ENCODE measurements around the gene CD109. TPM values are rescaled to one million over a fixed set of nuclear protein-coding genes. Genes with fewer than 3 reads are reported as not detected.
"Not testable (repeated sequence)": the region's sequence is repeated elsewhere in the genome, so short reads cannot be mapped to it uniquely, and the experiment has no call there.

CD109 gene
- total and polyA plus RNA-seq, 4 experiments from 2014 or later: 0.10 to 0.96 (median 0.53) TPM

- no peak overlapping the region for H3K27ac Mint-ChIP-seq
- H3K36me3 ChIP-seq (ENCODE audit: insufficient read depth, low read length): no peaks in the 10 kb centered on the region
- no peaks in the 10 kb centered on the region for H3K27me3 ChIP-seq (ENCODE audit: insufficient read depth, low read length)
- H3K9me3 Mint-ChIP-seq: no peaks in the 10 kb centered on the region
- no peaks in the 10 kb centered on the region for H3K4me1 ChIP-seq (ENCODE audit: insufficient read depth, low read length)
- ChIA-PET POLR2A (ENCODE audit: partially characterized antibody) (no interaction called here), CTCF (ENCODE audit: partially characterized antibody) (interaction anchor here (1.2 to 1.6 kb wide), 2 partner anchors 20 to 38 kb away, joined by 4 to 9 read pairs; no protein-coding TSS in a partner anchor)
- H3K4me3 ChIP-seq (ENCODE audit: low read length in 2 of 2): no peak overlapping the region
- DNase-seq: no peak
- no peaks in the 10 kb centered on the region for H3K9me3 ChIP-seq (ENCODE audit: control insufficient read depth in 1 of 2, low read length in 2 of 2)
- peaks cover 0 to 3% (median 0%) of the 10 kb centered on the region in 4 donors for H3K4me1 Mint-ChIP-seq
- H3K27me3 Mint-ChIP-seq: no peaks in the 10 kb centered on the region
- H3K36me3 Mint-ChIP-seq: no peaks in the 10 kb centered on the region
- H3K27ac ChIP-seq (ENCODE audit: low read depth, low read length): no peak overlapping the region
- no peak overlapping the region for H3K4me3 Mint-ChIP-seq
- intact Hi-C loops (cut with micrococcal nuclease): no loop called here
Observed at GRCh38 chr6:73712535-73713173, 16.7 kb downstream of the CD109 start.

- Histone ChIP-seq H3K9me3 (ENCODE audit: control insufficient read depth in 1 of 2, low read length in 2 of 2) (no peaks in the 10 kb centered on the region), H3K36me3 (ENCODE audit: insufficient read depth, low read length) (no peaks in the 10 kb centered on the region), H3K4me1 (ENCODE audit: insufficient read depth, low read length) (no peaks in the 10 kb centered on the region), H3K27ac (ENCODE audit: low read depth, low read length) (no peak overlapping the region), H3K4me3 (ENCODE audit: low read length in 2 of 2) (no peak overlapping the region), H3K27me3 (ENCODE audit: insufficient read depth, low read length) (no peaks in the 10 kb centered on the region)
- no peak overlapping the region for H3K4me3 Mint-ChIP-seq
- CTCF ChIA-PET (ENCODE audit: partially characterized antibody): interaction anchor here (1.2 to 1.6 kb wide), 2 partner anchors 19 to 39 kb away, joined by 4 to 9 read pairs; no protein-coding TSS in a partner anchor
- POLR2A ChIA-PET (ENCODE audit: partially characterized antibody): interaction anchor here (0.6 kb wide), 1 partner anchor 59 kb away, joined by 4 read pairs; no protein-coding TSS in a partner anchor
- no peak for DNase-seq
- no peaks in the 10 kb centered on the region for H3K36me3 Mint-ChIP-seq
- H3K9me3 Mint-ChIP-seq: no peaks in the 10 kb centered on the region
- intact Hi-C loops (cut with micrococcal nuclease): no loop called here
- peaks cover 0 to 3% (median 0%) of the 10 kb centered on the region in 4 donors for H3K4me1 Mint-ChIP-seq
- peaks cover 0 to 2% of the 10 kb centered on the region in 2 donors for H3K27me3 Mint-ChIP-seq
- H3K27ac Mint-ChIP-seq: no peak overlapping the region
Observed at GRCh38 chr6:73713426-73714147, 17.6 kb downstream of the CD109 start.

- intact Hi-C loops (cut with micrococcal nuclease); H3K4me1 Mint-ChIP-seq; H3K27ac ChIP-seq (ENCODE audit: low read depth, low read length); H3K9me3 ChIP-seq (ENCODE audit: control insufficient read depth in 1 of 2, low read length in 2 of 2); H3K27me3 Mint-ChIP-seq; H3K36me3 ChIP-seq (ENCODE audit: insufficient read depth, low read length); H3K9me3 Mint-ChIP-seq; H3K36me3 Mint-ChIP-seq; H3K4me3 Mint-ChIP-seq; H3K27me3 ChIP-seq (ENCODE audit: insufficient read depth, low read length); H3K4me3 ChIP-seq (ENCODE audit: low read length in 2 of 2); POLR2A ChIA-PET (ENCODE audit: partially characterized antibody); DNase-seq; H3K4me1 ChIP-seq (ENCODE audit: insufficient read depth, low read length); H3K27ac Mint-ChIP-seq: not testable (repeated sequence)
- CTCF ChIA-PET (ENCODE audit: partially characterized antibody): interaction anchor here (0.7 kb wide), 1 partner anchor 239 kb away, joined by 3 read pairs; no protein-coding TSS in a partner anchor
Observed at GRCh38 chr6:73715111-73715508, 19.1 kb downstream of the CD109 start.

- DNase-seq: no peak
- H3K36me3 ChIP-seq (ENCODE audit: insufficient read depth, low read length): no peaks in the 10 kb centered on the region
- no peaks in the 10 kb centered on the region for H3K4me1 ChIP-seq (ENCODE audit: insufficient read depth, low read length)
- Mint-ChIP-seq H3K4me3 (no peak overlapping the region), H3K36me3 (no peaks in the 10 kb centered on the region), H3K4me1 (peaks cover 0 to 3% (median 0%) of the 10 kb centered on the region in 4 donors), H3K9me3 (no peaks in the 10 kb centered on the region), H3K27ac (no peak overlapping the region), H3K27me3 (peaks cover 1 to 2% of the 10 kb centered on the region in 2 donors)
- no peaks in the 10 kb centered on the region for H3K9me3 ChIP-seq (ENCODE audit: control insufficient read depth in 1 of 2, low read length in 2 of 2)
- no peak overlapping the region for H3K4me3 ChIP-seq (ENCODE audit: low read length in 2 of 2)
- no peaks in the 10 kb centered on the region for H3K27me3 ChIP-seq (ENCODE audit: insufficient read depth, low read length)
- ChIA-PET CTCF (ENCODE audit: partially characterized antibody) (interaction anchor here (0.8 to 1.1 kb wide), 2 partner anchors 13 to 14 kb away, joined by 3 read pairs; no protein-coding TSS in a partner anchor), POLR2A (ENCODE audit: partially characterized antibody) (no interaction called here)
- H3K27ac ChIP-seq (ENCODE audit: low read depth, low read length): no peak overlapping the region
- intact Hi-C loops (cut with micrococcal nuclease): no loop called here
Observed at GRCh38 chr6:73719046-73719445, 23.0 kb downstream of the CD109 start.

- Histone ChIP-seq H3K27me3 (ENCODE audit: insufficient read depth, low read length) (no peaks in the 10 kb centered on the region), H3K4me3 (ENCODE audit: low read length in 2 of 2) (no peak overlapping the region), H3K4me1 (ENCODE audit: insufficient read depth, low read length) (no peaks in the 10 kb centered on the region), H3K27ac (ENCODE audit: low read depth, low read length) (no peak overlapping the region), H3K36me3 (ENCODE audit: insufficient read depth, low read length) (no peaks in the 10 kb centered on the region), H3K9me3 (ENCODE audit: control insufficient read depth in 1 of 2, low read length in 2 of 2) (no peaks in the 10 kb centered on the region)
- ChIA-PET POLR2A (ENCODE audit: partially characterized antibody) (no interaction called here), CTCF (ENCODE audit: partially characterized antibody) (interaction anchor here (1.2 to 1.4 kb wide), 2 partner anchors 8 to 10 kb away, joined by 4 to 5 read pairs; no protein-coding TSS in a partner anchor)
- H3K9me3 Mint-ChIP-seq: no peaks in the 10 kb centered on the region
- H3K36me3 Mint-ChIP-seq: no peaks in the 10 kb centered on the region
- peak overlapping the region in 1 of 7 donors; percentile 23 for H3K27ac Mint-ChIP-seq
- DNase-seq: no peak
- H3K4me1 Mint-ChIP-seq: peaks cover 2 to 6% (median 5%) of the 10 kb centered on the region in 4 donors
- no peak overlapping the region for H3K4me3 Mint-ChIP-seq
- H3K27me3 Mint-ChIP-seq: peaks cover 1 to 2% of the 10 kb centered on the region in 2 donors
- intact Hi-C loops (cut with micrococcal nuclease): no loop called here
Observed at GRCh38 chr6:73722318-73723060, 26.5 kb downstream of the CD109 start.

- H3K9me3 Mint-ChIP-seq; CTCF ChIA-PET (ENCODE audit: partially characterized antibody); DNase-seq; H3K4me1 ChIP-seq (ENCODE audit: insufficient read depth, low read length); H3K27me3 ChIP-seq (ENCODE audit: insufficient read depth, low read length); H3K9me3 ChIP-seq (ENCODE audit: control insufficient read depth in 1 of 2, low read length in 2 of 2); H3K36me3 Mint-ChIP-seq; H3K4me3 Mint-ChIP-seq; H3K27me3 Mint-ChIP-seq; H3K4me1 Mint-ChIP-seq; H3K27ac ChIP-seq (ENCODE audit: low read depth, low read length); H3K4me3 ChIP-seq (ENCODE audit: low read length in 2 of 2); H3K27ac Mint-ChIP-seq; H3K36me3 ChIP-seq (ENCODE audit: insufficient read depth, low read length); POLR2A ChIA-PET (ENCODE audit: partially characterized antibody); intact Hi-C loops (cut with micrococcal nuclease): not testable (repeated sequence)
Observed at GRCh38 chr6:73723480-73723879, 27.5 kb downstream of the CD109 start.

- no peaks in the 10 kb centered on the region for H3K27me3 ChIP-seq (ENCODE audit: insufficient read depth, low read length)
- no peaks in the 10 kb centered on the region for H3K36me3 ChIP-seq (ENCODE audit: insufficient read depth, low read length)
- H3K4me3 ChIP-seq (ENCODE audit: low read length in 2 of 2): no peak overlapping the region
- Mint-ChIP-seq H3K4me3 (no peak overlapping the region), H3K36me3 (no peaks in the 10 kb centered on the region), H3K9me3 (no peaks in the 10 kb centered on the region), H3K27me3 (peaks cover 1 to 2% of the 10 kb centered on the region in 2 donors), H3K4me1 (peaks cover 2 to 6% (median 5%) of the 10 kb centered on the region in 4 donors), H3K27ac (no peak overlapping the region)
- DNase-seq: no peak
- CTCF ChIA-PET (ENCODE audit: partially characterized antibody): no interaction called here
- POLR2A ChIA-PET (ENCODE audit: partially characterized antibody): no interaction called here
- no peaks in the 10 kb centered on the region for H3K9me3 ChIP-seq (ENCODE audit: control insufficient read depth in 1 of 2, low read length in 2 of 2)
- no peaks in the 10 kb centered on the region for H3K4me1 ChIP-seq (ENCODE audit: insufficient read depth, low read length)
- no peak overlapping the region for H3K27ac ChIP-seq (ENCODE audit: low read depth, low read length)
- intact Hi-C loops (cut with micrococcal nuclease): no loop called here
Observed at GRCh38 chr6:73724389-73724788, 28.4 kb downstream of the CD109 start.

Data from CD4-positive, alpha-beta memory T cell (primary cell).